NCI-H2107 treated with DMSO at 0.1 percent for 48 hours (cell line): Measurements from ENCODE around the gene SLC2A13.

Experiments used
- DNase-seq: peaks from one replicate; lab custom pipeline; 2025; ENCODE audit not compliant: unreplicated experiment; lab: John Stamatoyannopoulos, UW

SLC2A13 gene

DNA sequence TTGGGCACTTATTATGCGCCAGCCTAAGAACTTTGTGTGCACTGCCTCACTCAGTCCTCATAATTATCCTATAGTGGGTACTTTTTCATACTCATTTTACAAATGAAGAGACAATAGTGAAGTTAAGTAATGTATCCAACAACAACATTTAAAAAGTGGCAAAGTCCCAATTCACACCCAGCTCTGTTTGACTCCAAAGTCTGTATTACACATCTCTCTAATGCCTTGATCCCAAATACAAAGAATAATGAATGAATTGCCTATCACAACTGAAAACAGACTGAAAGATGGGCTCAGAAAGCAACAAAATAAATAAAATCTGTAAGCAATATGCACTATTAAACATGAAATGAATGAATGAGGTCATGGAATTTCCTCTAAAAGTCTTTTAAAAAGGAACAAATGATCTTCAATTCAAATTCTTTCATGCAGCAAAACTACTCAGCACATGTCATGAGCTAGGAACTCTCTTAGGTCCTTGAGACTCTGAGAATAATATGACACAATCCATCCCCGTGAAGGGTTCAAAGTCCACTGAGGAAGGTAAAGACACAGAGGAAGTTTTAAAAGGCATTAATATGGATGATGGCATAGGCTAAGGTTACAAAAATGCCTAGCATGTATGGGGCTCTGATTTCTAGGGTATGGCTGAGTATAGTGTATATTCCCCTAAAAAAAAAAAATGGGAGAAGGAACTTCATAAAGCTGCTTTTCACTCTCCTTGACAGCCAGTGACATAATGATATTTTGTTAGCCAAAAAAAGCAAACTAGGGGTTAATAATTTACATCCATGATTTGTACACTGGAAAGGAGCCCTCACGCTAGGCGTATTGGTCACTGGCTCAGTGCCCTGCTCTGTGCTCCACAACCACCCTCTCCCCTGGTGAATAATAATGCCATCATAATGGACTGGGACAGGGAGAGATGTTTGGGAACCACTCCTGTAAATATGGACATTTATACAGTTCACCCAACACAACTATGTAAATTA is 103.4 kb downstream of the SLC2A13 start:
- no peak for DNase-seq

DNA sequence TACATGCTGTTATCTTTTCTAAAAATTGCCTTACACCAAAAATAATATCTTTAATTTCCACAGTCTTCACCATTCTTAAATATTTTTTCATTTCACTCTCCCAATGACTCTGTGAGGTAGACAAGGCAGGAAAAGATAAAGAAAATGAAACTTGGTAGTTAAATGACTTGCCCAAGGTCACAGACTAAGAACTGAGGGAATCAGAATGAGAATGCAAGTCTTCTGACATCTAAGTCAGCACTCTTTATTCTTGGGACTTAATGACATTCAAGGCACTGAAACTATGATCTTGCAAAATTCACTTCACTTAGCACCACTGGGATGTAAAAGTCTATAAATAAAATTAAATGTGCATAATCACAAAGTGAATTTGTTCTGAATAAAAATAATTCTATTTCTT is 104.5 kb downstream of the SLC2A13 start:
- DNase-seq, result no peak

DNA sequence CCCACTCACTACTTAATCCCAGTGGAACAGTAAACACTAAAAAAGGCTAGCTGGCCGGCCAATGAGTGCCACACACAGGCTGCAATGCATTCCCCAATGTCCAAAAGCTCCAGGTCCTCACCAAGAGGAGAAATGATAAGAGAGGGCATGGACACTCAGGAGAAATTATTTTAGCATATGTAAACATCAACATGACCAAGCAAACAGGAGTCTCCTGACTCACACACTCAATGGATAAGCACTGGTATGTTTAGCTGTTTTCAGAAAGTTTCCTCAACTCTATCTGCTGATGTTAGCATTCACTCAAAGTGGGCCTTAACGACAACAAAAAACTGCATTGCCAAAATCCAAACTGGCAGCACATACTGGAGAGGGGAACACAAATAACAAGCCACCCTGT is 105.0 kb downstream of the SLC2A13 start:
- DNase-seq, result no peak

DNA sequence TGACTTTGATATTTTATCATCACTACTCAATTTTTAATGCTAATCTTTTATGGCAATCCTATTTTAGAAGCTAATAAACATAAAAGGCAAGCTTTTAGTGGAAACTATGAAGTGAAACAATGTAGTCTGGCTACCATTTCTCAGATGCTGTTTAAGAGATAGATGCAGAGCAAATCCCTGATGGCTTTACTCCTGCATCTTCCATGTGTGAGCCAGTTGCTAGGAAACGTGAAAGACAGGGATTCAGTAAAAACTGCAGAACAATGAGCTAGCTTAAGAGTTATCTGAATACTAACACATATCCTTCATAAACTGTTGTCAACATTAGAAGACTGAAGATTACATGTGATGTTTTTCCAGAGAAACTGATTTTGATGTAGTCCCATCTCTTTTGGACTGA is 112.6 kb downstream of the SLC2A13 start:
- no peak for DNase-seq

DNA sequence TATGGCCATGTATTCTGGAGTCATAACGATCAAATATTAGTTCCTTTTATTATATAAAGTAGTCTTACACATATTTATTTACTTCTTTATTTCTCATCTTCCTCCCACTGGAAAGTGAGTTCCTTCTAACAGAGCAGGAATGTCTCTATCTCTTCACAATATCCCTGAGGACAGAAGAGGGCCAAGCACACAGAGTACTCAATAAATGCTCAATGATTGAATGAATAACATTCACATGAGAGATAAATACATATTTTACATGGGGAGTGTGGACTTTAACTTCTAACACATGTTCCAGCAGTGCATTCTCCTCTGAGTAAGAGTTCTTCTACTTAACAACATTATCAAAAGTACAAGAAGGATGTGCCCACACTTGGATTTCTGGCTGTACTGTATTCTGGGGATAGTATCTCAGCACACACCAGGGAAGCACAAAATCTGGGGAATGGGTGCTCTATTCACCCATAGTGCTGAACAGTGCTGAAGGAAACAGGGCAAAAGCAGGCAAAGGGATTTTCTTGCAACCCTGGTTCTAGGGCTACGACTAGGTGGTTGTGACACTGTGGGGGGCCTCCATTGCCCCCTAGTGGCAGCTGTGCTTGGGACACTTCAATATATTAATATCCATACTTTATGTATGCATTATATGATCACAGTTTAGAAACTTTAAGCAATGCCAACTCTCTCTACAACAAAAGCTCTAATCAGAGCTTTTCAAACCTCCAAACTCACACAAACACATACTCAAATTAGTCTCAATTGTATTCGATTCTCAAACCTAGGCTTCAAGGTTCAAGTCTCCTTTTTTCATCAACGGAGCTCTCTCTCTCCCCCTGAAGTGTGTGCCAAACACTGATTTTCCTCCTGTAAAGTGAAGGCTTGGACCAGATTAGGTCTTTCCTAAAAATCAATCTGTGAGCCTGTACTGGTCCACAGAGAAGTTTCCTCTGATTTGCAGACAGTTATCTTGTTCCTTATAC is 115.5 kb downstream of the SLC2A13 start:
- DNase-seq, result no peak

DNA sequence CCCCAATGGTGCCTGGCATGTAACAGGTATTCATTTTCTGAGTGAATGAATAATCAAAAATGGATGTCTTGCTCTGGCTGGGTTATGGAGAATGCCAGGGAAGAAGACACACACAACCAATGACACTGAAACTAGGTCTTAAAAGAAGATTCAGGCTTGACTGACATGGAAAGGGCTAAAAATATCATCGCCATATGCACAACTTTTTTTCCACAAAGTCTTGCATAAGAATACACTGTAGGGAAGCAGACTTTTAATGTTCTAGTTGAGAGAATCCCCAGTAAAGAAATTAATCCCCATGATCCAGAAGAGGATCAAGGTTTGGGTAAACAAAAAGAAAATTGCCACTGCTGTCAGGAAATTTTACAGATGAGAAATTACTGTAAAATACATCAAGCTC is 116.4 kb downstream of the SLC2A13 start:
- no peak for DNase-seq

DNA sequence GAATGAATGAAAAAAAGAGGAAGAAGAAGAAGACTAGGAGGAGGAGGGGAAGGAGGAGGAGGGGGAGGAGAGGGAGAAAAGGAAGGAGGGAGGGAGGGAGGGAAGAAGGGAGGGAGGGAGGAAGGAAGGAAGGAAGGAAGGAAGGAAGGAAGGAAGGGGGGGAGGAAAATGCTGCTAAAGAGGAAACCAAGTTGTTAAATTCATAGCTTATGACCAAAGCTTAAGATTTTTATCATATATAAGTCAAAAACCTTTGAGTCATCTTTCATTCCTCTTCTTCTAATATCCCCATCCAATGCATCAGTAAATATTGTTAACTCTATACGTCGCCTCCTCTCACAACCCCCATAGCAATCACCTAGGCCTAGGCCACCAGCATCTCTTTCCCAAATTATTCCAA is 117.3 kb downstream of the SLC2A13 start:
- no peak for DNase-seq

DNA sequence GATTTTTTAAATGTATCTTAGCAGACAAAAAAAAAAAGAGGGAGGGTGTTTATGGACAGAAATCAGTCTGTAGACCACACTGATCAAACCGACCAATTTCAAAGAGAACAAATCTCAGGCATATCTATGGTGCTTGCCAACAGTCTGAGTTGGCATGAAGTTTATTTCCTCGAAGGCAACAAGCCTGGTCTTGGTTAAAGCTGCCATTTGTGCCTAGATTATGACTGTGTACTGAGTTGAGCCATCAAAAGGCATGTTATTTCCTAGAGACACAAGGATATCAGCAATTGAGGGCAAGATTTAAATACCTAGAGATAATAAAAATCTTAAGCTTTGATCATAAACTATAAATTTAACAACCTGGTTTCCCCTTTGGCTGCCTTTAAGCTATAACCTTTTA is 119.2 kb downstream of the SLC2A13 start:
- no peak for DNase-seq

DNA sequence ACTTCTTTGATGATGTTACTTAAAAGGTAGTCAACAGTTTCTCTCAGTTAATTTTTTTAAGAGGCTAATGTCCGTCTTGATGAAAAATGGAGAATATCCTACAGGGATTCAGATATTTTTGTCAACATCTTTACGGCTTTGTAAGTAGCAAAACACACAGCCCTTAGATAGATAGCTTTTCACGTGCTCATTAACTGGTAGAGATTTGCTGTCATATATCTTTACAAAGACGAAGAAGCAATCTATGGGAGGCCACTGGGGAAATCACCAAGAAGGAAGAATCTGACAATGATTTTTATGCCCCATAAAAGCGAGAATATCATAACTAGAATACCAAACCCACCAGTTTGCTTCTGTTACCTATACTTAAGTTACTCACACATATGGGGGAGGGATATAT is 121.2 kb downstream of the SLC2A13 start:
- no peak for DNase-seq

DNA sequence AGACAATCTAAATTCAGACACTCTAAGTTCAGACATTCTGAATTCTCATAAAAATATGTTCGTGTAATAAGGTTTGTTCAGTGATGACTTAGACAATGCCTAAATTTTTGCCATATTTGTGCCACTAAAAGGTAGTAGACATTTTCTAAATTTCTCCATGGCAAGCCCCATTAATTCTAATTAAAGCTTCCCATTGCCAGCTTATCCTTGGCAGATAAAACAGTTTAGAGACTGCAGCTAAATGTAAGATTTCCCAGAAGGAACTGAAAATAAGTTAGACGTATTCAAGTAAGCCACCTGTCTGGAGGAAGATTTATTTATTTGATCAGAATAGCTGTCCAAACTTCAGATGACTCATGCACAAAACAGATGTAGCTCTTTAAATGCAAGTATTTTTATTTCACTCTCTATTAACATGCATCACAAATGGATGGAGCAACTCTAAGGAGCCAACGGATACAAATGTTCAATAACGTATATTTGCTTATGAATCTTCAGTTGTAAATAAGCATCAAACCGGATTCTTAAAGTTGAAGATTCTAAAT is 130.4 kb downstream of the SLC2A13 start:
- DNase-seq, result no peak

DNA sequence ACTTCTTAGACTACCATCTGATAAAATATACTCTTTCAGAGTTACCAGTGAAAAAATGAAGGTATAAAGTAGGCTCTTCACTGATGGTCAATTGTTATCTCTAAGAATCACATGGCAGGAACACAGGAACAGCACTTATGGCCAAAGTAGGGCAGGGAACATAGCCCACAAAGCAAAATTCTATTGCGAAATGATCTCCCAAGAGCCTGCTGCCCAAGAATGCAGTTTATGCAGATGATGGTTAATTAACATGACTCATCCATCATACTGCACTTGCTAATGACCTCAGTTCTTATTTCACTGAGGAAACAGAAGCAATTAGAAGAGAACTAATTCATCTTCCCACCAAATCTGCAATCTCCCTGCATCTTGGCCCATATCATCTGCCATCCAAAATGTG is 133.8 kb downstream of the SLC2A13 start:
- no peak for DNase-seq

DNA sequence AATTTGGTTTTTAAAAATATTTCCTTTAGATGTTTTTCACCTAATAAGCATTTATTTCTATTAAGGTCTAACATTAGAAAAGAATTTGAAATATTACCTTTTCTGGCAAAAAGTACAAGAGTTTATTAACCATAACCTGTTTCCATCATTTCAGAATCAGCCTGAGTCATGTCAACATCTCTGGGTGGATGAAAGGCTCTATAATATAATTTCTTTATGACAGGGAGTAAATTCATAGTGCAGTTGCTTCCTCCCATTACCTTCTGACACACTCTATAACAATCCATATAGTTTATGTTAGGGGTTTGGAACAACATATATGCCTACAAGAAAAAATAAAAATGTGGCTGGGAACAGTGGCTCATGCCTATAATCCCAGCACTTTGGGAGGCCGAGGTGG is 134.5 kb downstream of the SLC2A13 start:
- DNase-seq, result no peak

DNA sequence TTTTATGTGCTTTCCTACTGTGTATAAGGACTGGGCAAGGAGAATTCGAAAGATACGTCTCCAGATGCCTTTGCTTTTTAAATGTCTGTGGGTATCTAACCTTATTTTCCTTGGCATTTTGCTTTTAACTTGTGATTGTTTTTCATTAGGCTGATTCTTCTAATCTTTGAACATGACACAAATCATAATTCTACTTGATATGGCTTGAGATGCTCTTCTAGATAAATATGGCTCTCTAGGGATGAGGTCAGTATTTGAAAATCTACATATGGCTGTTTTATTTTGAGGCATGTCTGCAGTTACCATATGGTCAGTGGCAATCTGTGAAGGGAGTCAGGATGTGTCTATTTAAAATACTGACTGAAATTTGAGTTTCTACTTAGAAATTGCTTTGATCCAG is 139.2 kb downstream of the SLC2A13 start:
- DNase-seq, result no peak

DNA sequence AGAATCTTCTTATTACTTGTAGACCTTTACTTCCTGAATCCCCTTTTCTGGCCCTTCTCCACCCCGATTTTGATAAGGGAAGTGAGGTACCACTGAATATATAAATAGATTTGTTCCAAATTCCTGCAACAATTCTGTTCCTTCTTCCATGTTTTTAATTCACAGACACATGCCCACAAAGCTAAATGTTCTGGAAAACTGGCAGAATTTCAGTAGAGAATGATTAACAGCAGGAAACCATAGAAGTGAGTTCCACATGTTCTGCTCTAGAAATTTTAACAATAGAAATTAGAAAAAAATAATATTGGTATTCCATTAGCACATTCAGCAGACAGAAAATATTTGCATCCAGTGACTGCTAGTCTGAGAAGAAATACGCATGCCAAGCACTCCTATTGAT is 139.6 kb downstream of the SLC2A13 start:
- no peak for DNase-seq

DNA sequence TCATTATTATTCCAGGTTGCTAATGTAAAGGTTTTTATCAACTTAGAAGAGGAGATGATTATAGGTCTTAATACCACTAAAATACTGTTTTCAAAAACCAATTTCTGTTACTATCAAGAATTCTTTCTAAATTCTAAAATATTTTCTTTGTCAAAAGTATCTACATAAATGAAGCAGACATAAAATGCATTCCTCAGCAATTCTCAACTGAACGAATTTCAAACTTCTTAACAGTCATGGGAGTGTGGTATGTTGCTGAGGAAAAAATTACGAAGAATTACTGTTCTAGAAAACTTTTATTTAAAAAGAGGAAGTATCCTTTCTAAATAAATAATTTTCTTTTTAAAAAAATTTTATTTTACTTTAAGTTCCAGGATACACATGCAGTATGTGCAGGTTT is 146.4 kb downstream of the SLC2A13 start:
- DNase-seq, result no peak

DNA sequence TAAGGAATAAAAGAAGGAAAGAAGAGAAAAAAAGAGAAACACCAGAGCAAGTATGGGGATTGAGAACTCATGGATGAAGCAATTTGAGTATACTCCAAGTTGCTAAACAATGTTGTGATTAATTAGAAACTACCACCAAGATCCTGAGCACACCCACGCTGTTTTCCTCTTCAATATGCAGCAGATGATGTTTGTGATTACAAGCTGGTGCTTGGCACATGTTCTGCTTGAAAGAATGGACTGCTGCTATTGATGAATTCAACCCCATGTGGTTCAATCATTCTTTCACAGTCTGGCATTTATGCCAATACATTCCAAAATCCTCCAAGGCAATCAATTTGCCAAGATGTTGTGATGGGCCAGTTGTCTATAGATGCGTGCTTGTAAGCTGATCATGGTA is 146.8 kb downstream of the SLC2A13 start:
- no peak for DNase-seq

DNA sequence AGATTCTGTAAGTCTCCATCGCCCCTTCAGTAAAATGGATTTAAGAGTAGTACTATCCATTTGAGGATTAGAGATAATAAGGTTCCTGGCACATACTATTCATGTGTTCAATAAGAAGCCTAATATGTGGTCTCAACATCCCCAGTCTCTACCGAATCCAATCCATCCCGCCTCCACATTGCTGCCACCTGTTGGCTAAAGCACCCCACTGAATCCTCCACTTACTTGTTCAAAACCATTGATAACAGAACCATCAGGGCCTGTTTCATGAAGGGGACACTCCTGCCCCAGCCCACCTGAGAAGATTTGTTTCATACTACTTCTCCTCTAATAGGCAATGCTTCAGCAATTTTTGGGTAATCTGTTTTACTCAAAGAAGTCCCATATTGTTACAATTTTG is 147.5 kb downstream of the SLC2A13 start:
- DNase-seq, result no peak

DNA sequence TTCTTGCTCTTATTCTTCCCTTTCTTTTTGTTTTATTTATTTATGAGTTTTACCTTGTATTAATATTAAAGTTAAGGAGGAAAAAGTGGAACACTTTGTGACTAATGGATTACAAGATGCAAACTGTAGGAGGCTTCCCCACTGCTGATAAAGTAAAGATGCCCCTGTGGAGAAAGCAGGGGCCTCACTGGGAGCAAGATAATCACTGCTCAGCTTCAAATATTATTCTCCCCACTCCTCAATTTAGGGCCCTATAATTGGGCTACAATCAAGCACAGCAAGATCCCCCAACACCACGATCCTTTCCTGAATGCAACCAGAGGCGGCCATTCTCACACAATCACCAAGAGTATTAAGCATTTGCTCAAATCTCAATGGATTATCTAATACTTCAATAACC is 149.2 kb downstream of the SLC2A13 start:
- no peak for DNase-seq

DNA sequence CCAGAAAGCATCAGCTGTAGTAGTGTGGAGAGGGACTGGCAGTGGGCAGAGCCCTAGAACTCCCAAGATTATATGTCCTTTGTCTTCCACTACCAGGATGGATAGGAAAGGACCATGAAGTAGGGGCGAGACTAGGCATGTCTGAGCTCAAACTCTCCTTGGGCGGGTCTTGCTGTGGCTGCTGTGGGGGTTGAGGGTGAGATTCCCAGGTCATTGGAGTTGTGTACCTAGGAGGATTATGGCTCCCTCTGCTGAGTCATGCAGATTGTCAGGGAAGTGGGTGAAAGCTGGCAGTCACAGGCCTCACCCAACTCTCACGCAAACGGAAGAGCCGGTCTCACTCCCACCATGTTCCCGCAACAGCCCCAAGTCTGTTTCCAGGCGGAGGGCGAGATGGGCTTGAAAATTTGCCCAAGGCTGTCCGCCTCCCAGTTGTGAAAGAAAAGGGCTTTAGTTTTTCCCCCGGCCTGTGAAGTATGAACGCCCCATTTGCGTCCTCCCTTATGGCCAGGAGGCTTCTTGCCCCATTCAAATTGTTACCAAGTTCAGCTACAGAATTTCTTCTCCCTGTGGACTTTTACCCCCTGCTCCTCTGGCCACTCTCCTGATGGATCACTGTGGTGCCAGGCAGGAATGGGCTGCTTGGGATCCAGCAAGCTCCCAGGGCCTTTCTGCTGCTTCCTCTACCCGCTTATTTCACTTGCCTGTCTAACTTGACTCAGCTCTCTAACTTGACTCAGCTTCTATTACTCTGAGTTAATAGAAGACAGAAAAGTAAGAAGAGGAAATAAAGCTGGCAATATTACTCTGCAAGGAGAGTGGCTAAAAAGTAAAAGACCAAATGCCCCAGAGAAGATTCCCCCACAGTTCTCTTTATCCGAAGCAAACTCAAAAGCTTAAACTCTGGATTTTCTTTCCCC is 159.3 kb downstream of the SLC2A13 start:
- DNase-seq, result no peak

DNA sequence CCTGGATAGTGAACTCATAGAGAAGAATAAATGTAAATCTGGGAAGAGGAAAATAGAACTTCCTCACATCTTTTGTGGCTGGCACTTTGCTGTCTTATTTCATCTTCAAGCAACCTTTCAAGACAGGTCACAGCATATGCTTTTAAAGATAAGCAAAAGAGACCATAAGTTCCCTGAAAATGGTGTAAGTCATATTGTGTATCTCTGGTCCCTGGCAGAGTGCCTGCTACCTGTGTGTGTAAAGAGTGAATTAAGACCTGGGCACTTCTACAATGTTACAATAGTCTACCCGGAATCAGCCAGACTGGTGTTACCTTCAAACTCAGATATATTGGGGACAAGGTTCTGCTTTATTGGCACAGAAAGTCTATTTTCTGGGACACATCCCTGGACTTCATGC is 168.8 kb downstream of the SLC2A13 start:
- no peak for DNase-seq
